GM21737 (cell line): Measurements from ENCODE around the gene KLC1.

ENCODE experiments used
- ATAC-seq: cut with Tn5 transposase; IDR thresholded peaks from one replicate; pipeline ENCODE4 v1.9.1; 2021; ENCODE audit warnings: mild to moderate bottlenecking, moderate library complexity; ENCODE audit not compliant: unreplicated experiment

The KLC1 gene

DNA sequence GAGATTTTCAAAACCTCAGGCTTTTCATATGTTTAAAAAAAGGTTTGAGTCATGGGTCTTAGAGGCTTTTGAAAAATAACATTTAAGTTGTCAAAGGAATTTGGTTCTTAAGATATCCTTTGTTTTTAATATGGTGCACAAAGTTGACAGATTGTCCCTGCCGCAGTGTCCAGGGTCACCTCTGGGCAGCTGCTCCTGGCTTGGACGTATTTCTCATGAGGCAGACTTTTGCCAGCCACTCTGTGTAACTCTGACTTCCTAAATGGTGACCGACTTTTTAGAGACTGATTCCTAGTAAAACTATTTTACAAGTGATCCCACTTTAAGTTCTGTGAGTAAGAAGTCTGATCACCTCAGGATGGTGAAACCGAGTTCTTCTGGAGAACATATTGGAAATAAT, 58.7 kb downstream of the KLC1 start:
- no peak for ATAC-seq

DNA sequence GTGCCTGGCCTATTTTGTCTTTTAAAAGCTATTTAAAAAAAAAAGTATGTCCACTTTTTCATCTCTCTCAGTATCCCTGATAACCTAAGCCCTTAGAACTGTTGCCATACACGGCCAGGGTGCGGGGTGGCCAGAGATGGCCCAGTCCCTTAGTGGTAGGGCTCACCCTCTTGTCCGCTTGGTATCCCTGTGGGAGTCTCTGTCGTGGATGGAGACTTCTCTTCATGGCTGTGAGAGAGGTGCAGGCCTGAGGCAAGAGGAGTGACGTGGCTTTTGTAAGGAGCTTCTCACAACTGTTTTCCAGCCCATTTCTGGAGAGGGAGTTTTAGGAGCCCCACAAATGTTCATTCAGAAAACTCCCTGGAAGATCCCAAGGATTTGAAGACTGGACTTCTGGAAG, 59.4 kb downstream of the KLC1 start:
- no peak for ATAC-seq

DNA sequence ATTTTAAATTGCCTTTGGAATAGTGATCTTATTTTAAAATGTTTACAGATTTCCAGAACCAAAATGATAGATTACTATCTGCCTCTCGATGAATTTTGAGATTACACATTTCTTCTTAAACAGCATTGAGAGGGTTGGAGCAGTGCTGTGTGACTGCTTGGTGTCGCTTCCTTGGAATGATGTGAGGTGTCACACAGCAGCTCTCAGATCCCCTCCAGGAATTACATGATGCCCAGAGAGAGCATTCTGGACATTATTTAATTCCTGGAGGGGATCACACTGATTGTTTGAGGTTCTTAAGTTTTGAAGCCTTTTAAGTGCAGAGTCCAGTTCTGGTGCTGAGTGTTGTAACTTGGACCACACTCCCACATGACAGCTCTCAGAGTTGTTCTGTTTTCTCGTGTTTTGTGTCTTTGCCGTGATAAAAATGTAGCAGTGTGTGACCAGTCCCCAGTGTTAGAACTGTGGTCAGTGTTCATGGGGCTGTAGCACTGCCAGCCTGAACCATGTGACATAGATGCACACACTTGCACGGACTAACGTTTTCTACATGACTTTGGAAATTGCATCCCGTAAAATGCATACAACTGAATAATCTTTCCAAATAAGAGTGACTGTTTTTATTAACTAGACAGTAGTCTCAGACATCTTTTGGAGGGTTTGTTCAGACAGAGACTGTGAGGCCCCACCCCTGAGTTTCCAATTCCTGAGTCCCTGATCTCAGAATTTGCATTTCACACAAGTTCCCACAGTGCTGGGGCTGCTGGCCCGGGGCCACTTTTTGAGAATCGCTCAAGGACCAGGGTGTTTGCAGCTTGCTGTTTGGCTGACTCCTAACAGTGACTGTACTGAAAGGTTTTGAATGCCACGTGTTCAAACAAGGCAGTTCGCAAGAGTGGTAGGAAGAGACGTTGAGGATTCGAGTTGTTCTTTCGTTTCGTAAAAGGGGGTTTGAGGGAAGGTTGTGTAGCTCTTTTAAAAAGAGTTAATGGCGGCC, 60.2 kb downstream of the KLC1 start:
- peak; percentile 44 for ATAC-seq

DNA sequence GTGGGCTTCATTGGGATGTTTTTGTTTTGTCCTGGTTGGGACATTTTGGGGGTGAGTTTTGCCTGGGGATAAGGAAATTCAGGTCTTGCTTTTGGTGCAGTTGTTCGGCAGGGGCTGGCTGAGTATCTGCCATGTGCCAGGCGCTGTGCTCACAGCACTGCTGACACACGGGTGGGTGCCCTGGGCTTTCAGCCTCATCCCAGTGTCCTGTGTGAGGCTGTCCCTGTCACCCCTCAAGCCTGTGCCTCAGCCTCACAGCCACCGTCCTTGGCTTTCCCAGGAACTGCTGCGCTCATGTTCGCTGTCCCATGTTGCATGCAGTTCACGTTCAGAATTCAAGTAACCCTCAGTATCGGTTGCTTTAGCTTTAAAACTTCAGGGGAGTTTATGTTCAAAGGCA, 61.3 kb downstream of the KLC1 start:
- ATAC-seq: no peak

DNA sequence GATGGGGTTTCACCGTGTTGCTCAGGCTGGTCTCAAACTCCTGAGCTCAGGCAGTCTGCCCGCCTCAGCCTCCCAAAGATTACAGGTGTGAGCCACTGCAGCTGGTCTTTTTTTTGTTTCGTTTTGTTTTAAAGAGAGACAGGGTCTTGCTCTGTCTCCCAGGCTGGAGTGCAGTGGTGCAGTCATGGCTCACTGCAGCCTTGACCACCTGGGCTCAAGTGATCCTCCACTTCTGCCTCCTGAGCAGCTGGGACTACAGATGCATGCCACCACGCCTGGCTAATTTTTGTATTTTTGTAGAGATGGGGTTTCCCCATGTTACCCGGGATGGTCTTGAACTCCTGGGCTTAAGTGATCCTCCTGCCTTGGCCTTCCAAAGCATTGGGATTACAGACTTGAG, 62.6 kb downstream of the KLC1 start:
- peak; percentile 49 for ATAC-seq

DNA sequence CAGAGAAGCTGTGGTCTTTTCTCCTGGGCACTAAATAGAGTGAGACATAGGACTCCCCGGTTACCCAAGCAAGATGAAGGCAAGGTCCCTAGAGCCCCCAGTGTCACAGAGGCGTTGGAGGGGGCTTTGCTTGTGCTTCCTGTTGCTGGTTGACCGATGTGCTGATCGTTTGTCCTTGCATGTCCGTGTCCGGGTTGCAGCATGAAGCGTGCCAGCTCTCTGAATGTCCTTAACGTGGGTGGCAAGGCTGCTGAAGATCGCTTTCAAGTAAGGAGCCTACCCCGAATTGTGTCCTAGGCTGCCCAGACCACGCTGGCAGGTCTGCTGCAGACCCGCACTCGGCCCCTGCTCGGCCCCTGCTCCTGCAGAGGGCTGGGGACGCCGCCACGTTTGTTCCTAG, 63.1 kb downstream of the KLC1 start:
- ATAC-seq: peak; percentile 15

DNA sequence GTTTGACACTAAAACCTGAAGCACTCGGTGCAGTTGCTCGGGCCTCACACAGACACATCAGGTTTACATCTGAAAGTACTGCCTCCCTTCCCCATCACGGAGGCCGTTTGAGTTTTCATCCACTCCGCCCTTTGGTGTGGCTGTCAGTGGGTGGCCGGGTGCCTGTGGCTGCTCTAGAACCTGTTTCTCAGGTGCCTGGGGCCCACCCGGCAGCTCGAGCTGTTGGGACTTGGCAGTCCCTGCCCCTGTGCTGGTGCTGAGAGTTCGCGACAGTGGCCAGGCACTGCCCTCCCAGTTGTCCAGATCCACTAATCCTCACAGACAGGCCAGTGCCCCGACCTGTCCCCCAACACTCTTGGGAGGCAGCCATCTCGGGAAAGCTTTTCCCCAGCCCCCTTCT, 63.9 kb downstream of the KLC1 start:
- no peak for ATAC-seq

DNA sequence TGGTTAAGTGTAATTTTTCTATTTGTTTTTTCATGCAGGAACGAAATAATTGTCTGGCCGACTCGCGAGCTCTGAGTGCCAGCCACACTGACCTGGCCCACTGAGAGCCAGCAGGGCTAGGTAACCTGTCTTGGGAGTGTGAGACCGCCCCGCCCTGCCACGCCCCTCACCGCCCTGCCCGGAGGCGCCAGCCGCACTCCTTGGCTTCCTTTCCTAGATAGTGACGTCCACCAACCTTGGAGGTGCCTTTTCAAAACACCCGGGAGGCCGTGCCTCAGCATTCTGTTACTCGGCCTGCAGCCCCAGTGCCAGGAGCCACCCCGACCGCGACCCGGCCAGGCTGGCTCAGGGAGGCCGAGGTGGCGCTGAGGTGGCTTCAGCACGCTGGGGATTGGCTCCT, 64.5 kb downstream of the KLC1 start:
- no peak for ATAC-seq

DNA sequence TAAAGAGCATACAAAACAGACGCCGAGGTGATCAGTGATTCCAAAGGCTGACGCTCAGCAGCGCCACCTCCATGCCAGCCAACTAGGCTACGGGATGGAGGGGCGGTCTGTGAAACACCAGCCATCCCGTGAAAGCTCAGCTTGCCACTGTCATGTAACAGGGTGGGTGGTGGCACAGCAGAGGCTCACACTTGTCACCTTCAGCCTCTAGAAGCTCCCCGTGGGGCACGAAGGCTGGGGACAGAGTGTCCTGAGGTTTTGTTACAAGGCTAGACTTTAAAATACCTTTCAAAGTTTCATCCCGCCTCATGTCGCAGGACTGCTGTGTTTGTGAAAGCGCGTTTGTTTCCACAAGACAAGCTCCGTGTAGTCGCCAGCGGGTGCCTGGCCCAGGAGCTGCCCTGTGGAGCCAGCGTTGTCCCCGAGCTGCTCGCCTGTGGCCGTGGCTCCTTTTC, 65.6 kb downstream of the KLC1 start:
- no peak for ATAC-seq

DNA sequence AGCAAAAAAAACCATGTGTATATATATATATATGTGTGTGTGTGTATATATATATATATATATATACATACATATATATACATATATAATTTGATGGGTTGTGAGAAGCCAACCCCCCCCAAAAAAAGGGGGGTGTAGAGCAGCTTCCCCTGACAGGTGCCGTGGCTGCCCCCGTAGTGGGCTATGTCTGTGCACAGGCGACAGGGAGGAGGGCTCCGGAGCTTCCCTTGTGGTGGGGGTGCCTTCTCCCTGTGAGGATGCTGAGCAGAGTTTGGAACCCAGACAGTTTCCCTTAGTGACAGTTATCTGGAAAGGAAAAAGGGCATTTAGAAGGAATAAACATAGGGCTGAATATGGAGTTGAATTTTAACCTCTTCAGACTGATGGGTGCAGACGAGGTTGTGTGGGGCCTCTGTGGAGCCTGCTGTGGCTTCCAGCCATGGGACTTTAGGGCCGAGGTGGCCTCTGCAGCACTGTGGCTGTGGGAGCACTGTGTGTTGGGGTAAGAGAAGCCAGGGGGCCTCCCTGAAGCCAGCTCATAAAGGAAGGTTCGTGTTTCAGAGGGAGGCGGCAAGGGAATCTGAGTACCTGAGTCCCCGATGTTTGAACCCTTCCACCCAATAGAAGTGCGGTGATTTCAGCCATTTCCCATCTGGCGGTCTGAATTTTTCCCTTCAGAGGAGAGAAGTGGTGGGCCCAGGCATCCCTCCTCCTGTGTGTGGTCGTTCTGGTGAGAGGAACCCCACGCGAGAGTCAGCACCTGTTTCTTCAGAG, 66.5 kb downstream of the KLC1 start:
- ATAC-seq: no peak

DNA sequence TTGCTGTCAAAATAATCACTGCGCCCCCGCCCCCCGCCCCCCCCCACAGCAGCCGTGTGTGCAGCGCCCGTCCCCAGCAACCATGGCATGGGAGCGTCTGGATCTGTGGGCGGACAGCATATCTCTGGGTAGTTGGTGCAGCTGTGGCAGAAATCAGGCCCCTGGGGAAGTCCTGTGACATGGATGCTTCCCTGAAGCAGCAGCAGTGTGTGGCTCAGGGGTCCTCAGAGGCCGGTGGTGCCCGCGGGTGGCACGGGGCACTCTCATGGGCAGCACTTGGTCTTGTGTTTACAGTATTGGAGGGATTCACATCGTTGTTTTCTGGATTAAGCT, 67.0 kb downstream of the KLC1 start:
- no peak for ATAC-seq

DNA sequence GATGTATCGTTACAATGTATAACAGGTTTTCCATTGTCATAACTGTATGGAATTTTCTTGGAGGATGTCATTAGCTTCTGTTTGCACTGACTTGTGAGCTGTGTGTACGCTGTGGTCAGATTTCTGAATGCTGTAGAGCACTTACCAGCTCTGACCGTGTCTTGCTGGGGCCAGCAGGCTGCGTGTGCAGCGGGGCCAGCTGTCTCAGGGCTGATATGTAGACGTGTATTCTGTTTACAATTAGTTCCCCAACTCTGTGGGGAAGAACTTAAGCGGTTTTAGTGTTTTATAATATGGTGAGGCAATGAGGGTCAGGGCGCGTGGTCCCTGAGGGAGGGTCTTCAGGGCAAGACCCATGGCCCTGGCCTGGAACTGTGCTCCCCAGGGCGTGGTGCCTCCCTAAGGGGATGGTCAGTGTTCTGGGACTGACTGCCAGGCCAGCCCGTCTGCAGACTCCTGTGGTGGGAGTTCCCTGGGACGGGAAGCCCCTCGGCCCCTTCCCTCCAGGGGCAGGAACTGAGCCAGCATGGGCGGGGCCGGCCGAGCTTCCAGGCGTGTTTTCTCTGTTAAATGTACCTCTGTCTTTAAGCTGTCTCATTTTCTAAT, 67.6 kb downstream of the KLC1 start:
- ATAC-seq: no peak

DNA sequence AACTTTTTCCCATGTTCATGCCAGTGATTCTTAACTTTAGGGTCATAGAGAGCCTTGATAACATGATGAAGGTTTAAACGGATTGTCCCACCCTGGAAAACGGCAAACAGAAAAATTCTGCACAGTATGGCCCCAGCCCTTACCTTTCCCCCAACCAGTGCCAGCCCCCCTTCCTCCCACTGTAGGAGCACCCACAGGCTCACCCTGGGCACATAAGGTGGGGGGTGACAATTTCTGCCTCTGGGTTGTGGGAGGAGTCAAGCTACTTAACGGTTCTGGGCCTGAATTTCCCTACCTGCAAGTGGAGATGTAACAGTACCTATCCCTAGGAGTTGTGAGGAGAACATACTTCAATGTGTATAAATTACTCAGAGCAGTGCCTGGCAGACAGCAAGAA, 68.2 kb downstream of the KLC1 start:
- no peak for ATAC-seq

DNA sequence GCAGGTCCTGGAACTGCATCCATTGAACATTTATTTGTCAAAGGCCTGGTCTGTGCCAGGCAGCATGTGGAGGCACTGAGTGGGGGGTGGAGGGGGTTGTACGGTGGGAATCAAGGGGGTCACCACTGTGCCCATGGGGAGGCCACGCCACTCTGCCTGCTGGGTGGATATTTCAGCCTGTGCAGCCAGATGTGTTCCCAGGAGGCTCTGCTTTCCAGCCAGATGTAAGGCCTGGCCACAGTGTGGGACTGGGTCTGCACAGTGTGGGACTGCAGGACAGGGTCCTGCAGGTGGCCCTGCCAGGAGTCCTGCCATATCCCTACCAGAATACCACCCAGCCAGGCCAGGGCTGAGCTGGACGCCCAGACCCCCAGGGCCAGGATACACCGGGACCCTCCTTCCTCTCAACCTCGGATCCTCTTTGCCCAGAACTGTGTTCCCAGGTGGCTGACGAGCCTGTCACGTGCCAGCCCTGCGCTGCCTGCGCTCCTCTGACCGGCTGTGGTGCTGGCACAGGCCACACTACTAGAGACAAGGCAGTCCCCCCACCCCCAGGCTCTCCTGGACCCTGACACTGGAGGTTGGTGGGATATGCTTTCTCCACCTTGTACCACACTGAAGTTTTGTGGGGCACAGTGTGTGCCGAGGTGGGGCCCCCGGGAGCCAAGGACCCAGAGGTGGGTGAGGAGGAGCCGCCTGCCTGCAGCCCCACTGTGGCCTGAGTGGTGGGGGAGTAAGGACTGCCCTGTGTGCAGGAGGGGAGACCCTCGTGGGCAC, 68.8 kb downstream of the KLC1 start:
- ATAC-seq: no peak

DNA sequence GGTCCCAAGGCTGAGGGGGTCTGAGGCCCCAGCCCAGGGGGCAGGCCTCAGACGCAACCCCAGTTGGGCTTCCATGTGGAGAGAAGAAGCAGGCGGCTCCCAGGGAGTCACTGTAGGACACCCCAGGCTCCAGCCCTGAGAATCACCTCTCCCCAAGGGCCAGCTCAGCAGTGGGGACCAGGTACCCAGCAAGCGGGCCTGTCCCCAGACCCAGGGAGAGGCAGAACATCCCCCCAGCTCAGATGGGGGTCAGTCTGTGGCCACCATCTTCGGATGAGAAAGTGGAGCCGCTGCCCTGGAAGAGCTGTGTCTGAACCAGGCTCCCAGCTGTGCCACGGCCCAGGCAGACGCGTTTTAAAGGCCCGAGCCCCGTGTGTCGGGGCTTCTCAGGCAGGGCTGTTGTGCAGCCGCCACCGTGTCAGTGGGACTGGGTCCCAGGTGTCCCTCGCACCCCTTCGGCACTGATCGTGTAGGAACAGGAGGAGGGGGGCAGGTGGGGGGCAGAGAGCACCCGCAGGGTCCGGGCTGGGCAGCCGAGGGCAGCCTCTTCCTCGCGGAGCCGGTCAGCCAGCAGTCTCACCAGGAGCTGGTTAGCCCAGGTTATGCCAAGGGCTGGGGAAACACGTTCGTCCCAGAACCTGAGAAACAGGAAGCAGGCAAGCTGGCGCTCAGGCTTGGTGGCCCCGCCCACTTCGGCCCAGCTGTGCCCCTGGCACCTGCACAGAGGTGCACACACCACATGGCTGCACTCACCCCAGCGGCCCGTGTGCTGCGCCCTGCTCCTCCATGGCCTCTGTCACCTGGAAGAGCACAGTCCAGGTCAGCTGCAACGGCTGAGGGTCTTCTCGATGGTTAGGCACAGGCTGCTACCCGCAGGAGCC, 69.6 kb downstream of the KLC1 start:
- ATAC-seq: no peak

DNA sequence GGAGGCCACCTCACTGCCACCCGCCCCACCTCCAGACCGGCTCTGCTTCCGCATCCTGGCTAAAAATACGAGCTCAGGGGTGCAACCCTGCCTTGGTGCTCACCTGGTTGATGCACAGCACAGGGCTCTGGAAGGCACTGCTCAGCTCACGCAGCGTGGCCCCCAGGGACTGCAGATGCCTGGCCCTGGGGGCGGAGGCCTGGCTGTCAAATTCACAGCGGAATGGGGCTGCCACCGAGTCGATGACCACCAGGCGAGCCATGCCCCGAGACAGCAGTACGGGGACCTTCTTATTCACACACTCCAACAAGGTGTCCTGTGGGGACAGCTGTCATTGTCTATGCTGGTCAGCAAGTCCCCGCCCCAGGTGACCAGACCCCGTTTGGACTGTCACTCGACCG, 70.2 kb downstream of the KLC1 start:
- ATAC-seq: no peak

DNA sequence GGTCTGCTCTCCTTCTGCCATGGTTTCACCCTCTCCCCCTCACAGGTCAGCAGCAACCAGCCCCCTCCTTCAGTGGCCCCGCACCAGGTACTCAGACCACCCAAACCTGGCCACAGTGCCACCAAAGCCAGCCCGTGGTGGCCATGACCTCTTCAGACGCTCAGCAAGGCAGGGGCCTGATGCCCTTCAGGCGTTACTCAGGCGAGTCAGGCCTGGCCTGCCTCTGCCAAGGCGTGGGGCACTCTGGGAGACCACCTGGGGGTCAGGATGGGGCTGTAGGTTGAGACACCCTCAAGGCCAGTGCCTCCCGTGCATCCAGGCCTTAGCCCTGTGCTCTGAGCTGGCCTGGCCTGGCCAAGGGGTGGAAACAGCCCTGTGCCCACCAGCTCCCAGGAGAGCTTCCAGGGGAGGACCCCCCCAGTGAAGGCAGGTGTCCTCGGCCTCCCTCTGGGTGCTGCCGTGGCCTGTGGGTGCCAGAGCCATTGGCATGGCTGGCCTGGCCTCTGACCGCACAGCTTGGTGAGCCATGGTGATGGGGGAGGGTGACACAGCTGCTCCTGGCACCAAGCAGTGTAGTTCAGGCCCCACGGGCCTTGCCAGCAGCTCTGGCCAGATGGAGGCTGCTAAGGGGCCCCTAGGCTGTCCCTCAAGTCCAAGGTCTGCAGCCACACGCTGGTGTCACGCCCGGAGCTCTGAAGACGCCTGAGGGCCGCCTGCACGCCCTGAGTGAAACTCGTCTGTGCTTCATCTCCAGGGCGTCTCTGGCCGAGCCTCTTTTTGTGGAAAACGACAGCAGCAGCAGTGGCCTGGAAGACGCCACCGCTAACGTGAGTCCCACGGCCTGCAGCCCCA, 71.1 kb downstream of the KLC1 start:
- no peak for ATAC-seq

DNA sequence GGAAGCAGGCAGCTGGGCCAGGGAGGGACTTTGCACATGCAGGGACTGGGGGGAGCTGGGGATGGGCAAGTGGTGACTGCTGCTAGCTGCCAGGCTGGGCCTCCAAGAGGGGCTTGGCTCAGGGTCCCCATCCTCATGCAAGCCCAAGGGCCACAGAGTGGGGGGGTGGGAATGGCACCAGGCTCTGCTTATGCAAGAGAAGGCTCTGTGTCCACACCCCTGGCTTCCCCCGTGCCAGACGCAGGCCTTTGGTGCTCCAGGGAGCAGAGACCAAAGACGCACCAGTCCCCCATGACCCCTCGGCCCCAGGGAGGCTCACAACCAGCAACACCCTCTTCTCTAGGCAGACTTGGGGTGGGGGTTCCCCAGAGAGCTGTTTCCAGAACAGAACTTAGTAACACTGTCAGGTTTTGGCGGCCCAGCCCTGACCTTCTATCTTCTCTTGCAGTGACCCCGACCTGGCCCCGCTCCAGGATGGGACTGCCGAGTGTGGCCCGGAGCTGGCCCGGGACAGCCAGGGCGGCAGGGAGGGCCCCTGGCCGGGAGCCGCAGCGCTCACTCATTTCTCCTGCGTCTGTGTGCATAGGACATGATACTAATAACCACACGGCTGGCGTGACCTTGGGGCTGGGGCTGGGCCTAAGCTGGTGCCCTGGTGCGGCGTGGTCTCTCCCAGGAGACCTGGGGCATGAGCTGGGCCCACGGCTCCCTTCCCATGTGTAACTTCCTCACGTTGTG, 71.9 kb downstream of the KLC1 start:
- ATAC-seq: no peak
